Stimulated activated CD4-positive, alpha-beta T cell treated with anti-CD3 and anti-CD28 coated beads, TNF-alpha, amount 100 ng/mL, for 1 hour (primary cell): Measurements from ENCODE around the gene RFX2.
"Not testable (repeated sequence)": the region's sequence is repeated elsewhere in the genome, so short reads cannot be mapped to it uniquely, and the experiment has no call there.

Experiments used
- DNase-seq, 3 donors: peaks; one replicate each; pipeline ENCODE4 v3.0.0-alpha.2; 2020; ENCODE audit warnings: low read depth in 3 of 3, low spot score in 1 of 3

Gene RFX2

GRCh38 chr19:6110360-6110977, at the start of gene RFX2:
Gene RFX2, minus strand, starts transcription at chr19:6110500. Its CDS starts 63,004 bp downstream, at chr19:6047496.
- peak; percentile 98 to 99 (median 98) for DNase-seq

GRCh38 chr19:6156033-6156432, 45.7 kb upstream of the RFX2 start:
- no peak for DNase-seq

GRCh38 chr19:6150289-6150688, 40.0 kb upstream of the RFX2 start:
- no peak for DNase-seq

GRCh38 chr19:6141217-6141616, 30.9 kb upstream of the RFX2 start:
- no peak for DNase-seq

GRCh38 chr19:6138511-6138910, 28.2 kb upstream of the RFX2 start:
- no peak for DNase-seq

GRCh38 chr19:6138066-6138465, 27.8 kb upstream of the RFX2 start:
- no peak for DNase-seq

- DNase-seq, result no peak
These were observed 22.9 kb upstream of the RFX2 start for GRCh38 chr19:6133231-6133630.

- DNase-seq, result no peak
These were observed 22.2 kb upstream of the RFX2 start for GRCh38 chr19:6132482-6132881.

- DNase-seq, result no peak
These were observed 17.5 kb upstream of the RFX2 start for GRCh38 chr19:6127716-6128335.

GRCh38 chr19:6126335-6126974, 16.2 kb upstream of the RFX2 start:
- DNase-seq, result no peak

- peak; percentile 22 to 41 (median 23) for DNase-seq
These were observed 15.3 kb upstream of the RFX2 start for GRCh38 chr19:6125571-6125989.

- no peak for DNase-seq
These were observed 8.7 kb upstream of the RFX2 start for GRCh38 chr19:6119031-6119430.

- no peak for DNase-seq
These were observed 7.7 kb upstream of the RFX2 start for GRCh38 chr19:6118043-6118442.

- DNase-seq, result no peak
These were observed 7.2 kb upstream of the RFX2 start for GRCh38 chr19:6117534-6117933.

GRCh38 chr19:6116749-6117430, 6.6 kb upstream of the RFX2 start:
- no peak for DNase-seq

- no peak for DNase-seq
These were observed 5.7 kb upstream of the RFX2 start for GRCh38 chr19:6115992-6116391.

- DNase-seq, result no peak
These were observed 3.4 kb upstream of the RFX2 start for GRCh38 chr19:6113616-6114188.

GRCh38 chr19:6109947-6110346, 353 bp downstream of the RFX2 start:
- DNase-seq, result peak in 1 of 3 donors; percentile 9

- DNase-seq, result peak in 2 of 3 donors; percentile 36 to 38
These were observed 1.3 kb downstream of the RFX2 start for GRCh38 chr19:6108721-6109633.

- not testable (repeated sequence) for DNase-seq
These were observed 3.5 kb downstream of the RFX2 start for GRCh38 chr19:6106643-6107294.
